Coronary artery (tissue), 2 donors: ENCODE results near the gene NES.

Source experiments
- DNase-seq: peaks from one replicate; pipeline ENCODE4 v3.0.0-alpha.2; 2017; ENCODE audit warnings: low spot score
- H3K27ac ChIP-seq, 2 donors: fragments of 200-600 bp; sonication (generic); one replicate each; pipeline ENCODE4 v1.5.1; 2016 to 2019
- H3K4me3 ChIP-seq: fragments of 200-600 bp; sonication (generic); 2 replicates; pipeline ENCODE4 v1.5.1; 2016; ENCODE audit warnings: mild to moderate bottlenecking, moderate library complexity
- CTCF ChIP-seq: fragments of 200-600 bp; sonication (generic); IDR thresholded peaks from one replicate; pipeline ENCODE4 v1.5.1; 2019; ENCODE audit warnings: antibody characterized with exemption

The NES gene

GRCh38 chr1:156704166-156704711, 27.0 kb upstream of the NES start:
- peak overlapping the region; percentile 71 for H3K4me3 ChIP-seq
- TF ChIP-seq CTCF: no peak
- DNase-seq: no peak
- no peak overlapping the region for H3K27ac ChIP-seq

GRCh38 chr1:156703741-156704140, 26.5 kb upstream of the NES start:
- Histone ChIP-seq H3K4me3 (no peak overlapping the region), H3K27ac (no peak overlapping the region)
- no peak for TF ChIP-seq CTCF
- DNase-seq: no peak

GRCh38 chr1:156703336-156703735, 26.1 kb upstream of the NES start:
- no peak overlapping the region for H3K4me3 ChIP-seq
- no peak overlapping the region for H3K27ac ChIP-seq
- no peak for DNase-seq
- TF ChIP-seq CTCF: no peak

GRCh38 chr1:156700736-156701531, 23.7 kb upstream of the NES start:
- no peak overlapping the region for H3K27ac ChIP-seq

GRCh38 chr1:156698995-156699394, 21.8 kb upstream of the NES start:
- no peak for DNase-seq
- Histone ChIP-seq H3K27ac (no peak overlapping the region), H3K4me3 (no peak overlapping the region)
- no peak for TF ChIP-seq CTCF

More at GRCh38 chr1:156700736-156701531, 23.7 kb upstream of the NES start:
- H3K4me3 ChIP-seq: no peak overlapping the region
- no peak for TF ChIP-seq CTCF
- no peak for DNase-seq

GRCh38 chr1:156697481-156697880, 20.3 kb upstream of the NES start:
- Histone ChIP-seq H3K4me3 (no peak overlapping the region), H3K27ac (no peak overlapping the region)
- TF ChIP-seq CTCF: no peak
- DNase-seq: no peak

GRCh38 chr1:156696755-156697154, 19.5 kb upstream of the NES start:
- no peak for TF ChIP-seq CTCF
- no peak overlapping the region for H3K4me3 ChIP-seq

More at GRCh38 chr1:156696755-156697154, 19.5 kb upstream of the NES start:
- DNase-seq: no peak
- H3K27ac ChIP-seq: no peak overlapping the region
